ENCODE measurements around the gene NFAT5.

GRCh38 chr16:69632828-69633227 is 67.1 kb downstream of the NFAT5 start:
- no peak for TF ChIP-seq JUN (IDR thresholded peaks at IDR 0.05; ENCODE audit: borderline replicate concordance, insufficient read depth, insufficient read length, low read depth)
- TF ChIP-seq CTCF (IDR thresholded peaks at IDR 0.05; ENCODE audit: extremely low read depth in 1 of 2, insufficient read depth in 1 of 2, low read depth in 1 of 2, low read length in 2 of 2): no peak
- TF ChIP-seq POLR2AphosphoS5 (IDR thresholded peaks at IDR 0.05; ENCODE audit: insufficient read depth, low read depth, low read length): no peak
- no peak for TF ChIP-seq FOS (IDR thresholded peaks at IDR 0.05; ENCODE audit: borderline replicate concordance, insufficient read depth, low read length)
- TF ChIP-seq EZH2 (IDR thresholded peaks at IDR 0.05; ENCODE audit: borderline replicate concordance, low read depth, low read length, severe bottlenecking): no peak

Data from endothelial cell of umbilical vein (primary cell).